ENCODE measurements around the gene KDM5B.

The KDM5B gene

GRCh38 chr1:202711949-202712635 lies 96.1 kb downstream of the KDM5B start:
- Histone ChIP-seq H3K9me2 (replicated peaks; ENCODE audit: insufficient read depth, low read length) (no peaks in the 10 kb centered on the region), H3K36me3 (replicated peaks; ENCODE audit: insufficient read depth, low read length) (no peaks in the 10 kb centered on the region), H3K9me3 (replicated peaks; ENCODE audit: insufficient read depth, low read length) (no peaks in the 10 kb centered on the region), H3K9ac (ENCODE audit: low read length) (no peak overlapping the region), H3K4me2 (ENCODE audit: low read depth, low read length) (no peak overlapping the region), H3F3A (ENCODE audit: insufficient read depth, low read length) (no peaks in the 10 kb centered on the region), H3K4me1 (ENCODE audit: low read length) (no peaks in the 10 kb centered on the region), H3K79me2 (ENCODE audit: low read length) (no peaks in the 10 kb centered on the region), H3K4me3 (ENCODE audit: low read length) (no peak overlapping the region), H2AFZ (ENCODE audit: low read length) (no peak overlapping the region), H3K27me3 (replicated peaks; ENCODE audit: insufficient read depth, low read length) (peaks cover 57% of the 10 kb centered on the region), H4K20me1 (ENCODE audit: insufficient read depth, low read length) (no peaks in the 10 kb centered on the region), H3K27ac (ENCODE audit: low read length) (no peak overlapping the region)
- no peak for DNase-seq
- no peak for TF ChIP-seq CTCF (IDR thresholded peaks at IDR 0.05; ENCODE audit: low read length)
- no peak for TF ChIP-seq EZH2 (optimal IDR thresholded peaks at IDR 0.05; ENCODE audit: low read depth, low read length)
- TF ChIP-seq EZH2phosphoT487 (IDR thresholded peaks at IDR 0.05; ENCODE audit: low read length): no peak

GRCh38 chr1:202710070-202711045 lies 97.9 kb downstream of the KDM5B start, which contains the start of gene SYT2:
TSS of gene SYT2 (minus strand) at chr1:202710454. CDS start at chr1:202605772, 104,682 bp downstream.
- H3K79me2 ChIP-seq (ENCODE audit: low read length): no peaks in the 10 kb centered on the region
- no peak within 1 kb of the TSS for H2AFZ ChIP-seq (ENCODE audit: low read length)
- H3K27ac ChIP-seq (ENCODE audit: low read length): no peak within 1 kb of the TSS
- DNase-seq: no peak
- no peaks in the 10 kb centered on the region for H4K20me1 ChIP-seq (ENCODE audit: insufficient read depth, low read length)
- no peaks in the 10 kb centered on the region for H3K4me1 ChIP-seq (ENCODE audit: low read length)
- H3K4me2 ChIP-seq (ENCODE audit: low read depth, low read length): no peak within 1 kb of the TSS
- no peaks in the 10 kb centered on the region for H3F3A ChIP-seq (ENCODE audit: insufficient read depth, low read length)
- no peaks in the 10 kb centered on the region for H3K9me2 ChIP-seq (replicated peaks; ENCODE audit: insufficient read depth, low read length)
- H3K9me3 ChIP-seq (replicated peaks; ENCODE audit: insufficient read depth, low read length): no peaks in the 10 kb centered on the region
- peaks cover 74% of the 10 kb centered on the region for H3K27me3 ChIP-seq (replicated peaks; ENCODE audit: insufficient read depth, low read length)
- no peak within 1 kb of the TSS for H3K4me3 ChIP-seq (ENCODE audit: low read length)
- no peak within 1 kb of the TSS for H3K9ac ChIP-seq (ENCODE audit: low read length)
- TF ChIP-seq CTCF (IDR thresholded peaks at IDR 0.05; ENCODE audit: low read length): no peak
- no peak for TF ChIP-seq EZH2 (optimal IDR thresholded peaks at IDR 0.05; ENCODE audit: low read depth, low read length)
- no peak for TF ChIP-seq EZH2phosphoT487 (IDR thresholded peaks at IDR 0.05; ENCODE audit: low read length)
- no peaks in the 10 kb centered on the region for H3K36me3 ChIP-seq (replicated peaks; ENCODE audit: insufficient read depth, low read length)

GRCh38 chr1:202709276-202710041 lies 98.8 kb downstream of the KDM5B start:
- Histone ChIP-seq H3K4me2 (ENCODE audit: low read depth, low read length) (no peak overlapping the region), H3K79me2 (ENCODE audit: low read length) (no peaks in the 10 kb centered on the region), H3K9me2 (replicated peaks; ENCODE audit: insufficient read depth, low read length) (no peaks in the 10 kb centered on the region), H3F3A (ENCODE audit: insufficient read depth, low read length) (no peaks in the 10 kb centered on the region), H3K27ac (ENCODE audit: low read length) (no peak overlapping the region), H3K9me3 (replicated peaks; ENCODE audit: insufficient read depth, low read length) (no peaks in the 10 kb centered on the region), H3K9ac (ENCODE audit: low read length) (no peak overlapping the region), H3K36me3 (replicated peaks; ENCODE audit: insufficient read depth, low read length) (no peaks in the 10 kb centered on the region), H2AFZ (ENCODE audit: low read length) (no peak overlapping the region), H3K4me3 (ENCODE audit: low read length) (no peak overlapping the region), H4K20me1 (ENCODE audit: insufficient read depth, low read length) (no peaks in the 10 kb centered on the region), H3K27me3 (replicated peaks; ENCODE audit: insufficient read depth, low read length) (peaks cover 83% of the 10 kb centered on the region), H3K4me1 (ENCODE audit: low read length) (no peaks in the 10 kb centered on the region)
- DNase-seq: no peak
- TF ChIP-seq EZH2 (optimal IDR thresholded peaks at IDR 0.05; ENCODE audit: low read depth, low read length) (no peak), EZH2phosphoT487 (IDR thresholded peaks at IDR 0.05; ENCODE audit: low read length) (no peak), CTCF (IDR thresholded peaks at IDR 0.05; ENCODE audit: low read length) (no peak)
